GM19455 (cell line): ENCODE data around the gene RTP5.
A peak's percentile ranks its signal among the peaks of the same experiment; 100 is the strongest.

Source experiments
- ATAC-seq: cut with Tn5 transposase; IDR thresholded peaks from one replicate; pipeline ENCODE4 v1.9.1; 2021; ENCODE audit not compliant: unreplicated experiment

Gene RTP5

DNA sequence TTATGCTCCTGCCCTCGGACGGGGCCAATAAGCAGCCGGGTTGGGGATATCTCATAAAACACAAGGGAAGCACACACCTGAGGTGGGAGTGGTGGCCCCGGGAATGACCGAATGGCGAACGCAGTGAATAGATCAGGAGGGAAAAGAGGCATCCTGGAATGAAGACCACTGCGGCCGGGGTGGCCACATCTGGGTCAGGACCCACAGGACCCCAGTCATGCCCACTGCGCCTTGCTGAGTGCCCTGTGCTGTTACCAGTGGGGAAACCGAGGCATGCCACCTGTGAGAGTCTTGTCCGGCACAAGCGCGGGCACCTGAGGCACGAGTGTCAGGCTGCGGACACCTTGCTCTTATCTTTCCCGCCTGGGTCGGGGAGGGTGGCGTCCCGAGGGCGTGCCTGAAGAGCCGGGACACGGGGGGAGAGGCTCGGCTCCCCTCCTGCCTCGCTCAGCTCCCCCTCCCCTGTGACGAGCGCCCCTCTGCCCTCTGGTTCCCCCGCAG is 12.4 kb upstream of the RTP5 start:
- ATAC-seq = no peak

DNA sequence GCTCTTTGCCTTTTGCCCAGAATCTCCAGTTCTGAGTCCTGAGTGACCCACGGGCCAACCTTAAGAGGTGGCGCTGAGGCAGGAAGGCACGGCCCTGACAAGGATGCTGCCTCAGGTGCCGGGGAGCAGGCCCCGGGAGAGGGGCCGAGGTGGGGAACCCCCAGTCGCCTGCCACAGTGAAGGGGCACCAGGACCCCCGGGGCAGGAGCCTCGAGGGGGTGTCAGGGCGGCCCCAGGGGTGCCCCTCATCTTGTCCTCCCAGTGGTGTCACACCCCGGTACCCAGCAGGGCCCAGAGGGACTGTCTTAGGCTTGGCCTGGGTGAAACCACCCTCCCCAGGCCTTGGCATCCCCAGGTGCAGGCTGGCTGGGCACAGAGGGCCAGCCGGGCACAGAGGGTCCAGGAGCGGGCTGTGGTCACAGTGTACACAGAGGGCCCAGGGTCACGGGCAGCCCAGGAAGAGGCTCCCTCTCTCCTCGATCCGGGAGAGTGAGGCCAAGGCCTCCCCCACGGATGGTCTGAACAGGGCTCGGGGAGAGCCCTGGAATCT is 11.9 kb upstream of the RTP5 start:
- no peak for ATAC-seq

DNA sequence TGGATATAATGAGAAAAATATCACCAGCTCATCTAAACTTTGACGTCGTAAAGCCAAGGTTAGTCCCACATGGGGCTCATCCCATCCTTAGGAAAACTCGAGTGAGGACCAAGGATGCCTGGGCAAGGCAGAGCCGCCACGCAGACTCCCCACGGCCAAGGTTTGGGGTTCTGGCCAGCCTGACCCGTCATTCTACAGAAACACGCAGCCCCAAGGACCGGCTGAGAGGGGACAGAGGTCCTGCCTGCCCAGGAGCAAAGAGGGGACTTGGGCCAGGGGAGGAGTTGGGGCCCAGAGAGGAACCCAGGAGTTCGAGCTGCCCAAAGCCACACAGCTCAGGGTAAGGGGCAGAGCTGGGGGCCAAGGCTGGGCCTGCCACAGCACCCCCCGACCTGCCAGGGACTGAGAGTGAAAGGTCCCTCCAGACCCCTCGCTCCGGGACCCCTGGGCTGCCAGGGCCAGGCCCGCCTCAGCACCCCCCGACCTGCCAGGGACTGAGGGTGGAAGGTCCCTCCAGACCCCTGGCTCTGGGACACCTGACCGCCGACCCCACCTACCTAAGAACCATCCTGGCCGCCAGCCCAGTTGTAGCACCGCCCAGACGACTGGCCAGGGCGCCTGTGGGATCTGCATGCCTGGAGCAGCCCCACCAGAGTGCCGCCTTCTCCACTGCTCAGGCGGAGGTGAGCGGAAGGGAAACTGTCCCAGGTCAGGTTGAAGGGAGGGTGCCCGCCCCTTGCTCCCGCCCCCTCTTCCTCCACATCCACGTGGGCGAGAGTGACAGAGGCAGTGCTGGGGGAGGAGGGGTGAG is 11.1 kb upstream of the RTP5 start, which contains the start of gene PDCD1:
TSS of gene PDCD1 (minus strand) at position 689 of the 811 bp plus-strand sequence. CDS start at position 633, 56 bp downstream.
- peak; percentile 31 for ATAC-seq

DNA sequence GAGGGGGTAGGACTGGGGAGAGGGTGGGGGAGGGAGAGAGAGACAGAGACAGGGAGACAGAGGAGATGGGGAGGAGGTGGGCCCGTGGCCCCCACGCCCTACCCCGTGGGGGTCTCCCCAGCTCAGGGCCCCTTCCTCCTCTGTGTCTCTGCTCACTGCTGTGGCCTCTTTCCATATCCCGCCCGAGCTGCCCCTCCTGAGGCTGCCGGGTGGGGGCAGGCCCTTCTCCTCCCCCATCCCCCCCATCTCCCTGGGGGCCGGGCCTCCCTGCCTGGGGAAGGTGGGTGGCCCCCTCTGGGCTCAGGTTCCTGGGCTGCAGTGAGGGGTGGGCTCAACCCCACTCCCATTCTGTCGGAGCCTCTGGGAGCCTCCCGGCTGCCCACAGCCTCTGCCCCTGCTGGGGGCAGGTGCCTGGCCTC is 10.5 kb upstream of the RTP5 start:
- ATAC-seq = peak; percentile 20

DNA sequence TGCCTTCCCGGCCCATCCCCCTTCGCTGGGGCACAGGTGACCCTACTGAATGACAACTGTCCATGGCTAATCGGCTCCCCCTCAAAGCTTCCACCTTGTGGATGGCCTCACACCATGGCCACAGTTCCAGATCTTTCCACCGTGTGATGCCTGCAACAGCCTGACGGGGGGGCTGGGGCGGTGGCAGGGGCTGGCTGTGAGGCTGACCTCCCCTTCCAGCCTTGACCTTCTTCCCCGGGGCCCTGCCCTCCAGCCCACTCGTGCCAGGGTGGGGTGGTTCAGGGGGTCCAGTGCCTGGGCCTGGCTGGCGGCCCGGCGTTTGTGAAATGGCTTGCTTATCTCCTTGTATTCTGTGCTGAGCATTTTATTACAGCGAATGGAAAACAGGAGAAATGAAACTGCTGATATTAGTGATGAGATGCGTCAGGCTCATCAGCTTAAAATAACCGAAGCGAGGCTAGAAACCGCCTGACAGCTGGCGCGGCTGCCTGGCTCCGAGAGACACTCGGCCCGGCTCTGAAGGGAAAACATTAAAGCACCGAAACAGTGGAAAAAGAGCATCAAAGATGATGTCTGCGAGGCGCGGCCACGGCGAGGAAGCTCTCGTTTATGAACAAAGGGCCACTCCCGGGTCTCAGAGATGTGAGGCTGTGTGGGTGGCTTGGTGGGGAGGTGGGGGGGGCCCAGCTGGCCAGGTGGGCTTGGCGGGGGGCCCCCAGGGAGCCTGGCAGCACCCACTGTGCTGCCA is 9.9 kb upstream of the RTP5 start:
- ATAC-seq = peak; percentile 40

DNA sequence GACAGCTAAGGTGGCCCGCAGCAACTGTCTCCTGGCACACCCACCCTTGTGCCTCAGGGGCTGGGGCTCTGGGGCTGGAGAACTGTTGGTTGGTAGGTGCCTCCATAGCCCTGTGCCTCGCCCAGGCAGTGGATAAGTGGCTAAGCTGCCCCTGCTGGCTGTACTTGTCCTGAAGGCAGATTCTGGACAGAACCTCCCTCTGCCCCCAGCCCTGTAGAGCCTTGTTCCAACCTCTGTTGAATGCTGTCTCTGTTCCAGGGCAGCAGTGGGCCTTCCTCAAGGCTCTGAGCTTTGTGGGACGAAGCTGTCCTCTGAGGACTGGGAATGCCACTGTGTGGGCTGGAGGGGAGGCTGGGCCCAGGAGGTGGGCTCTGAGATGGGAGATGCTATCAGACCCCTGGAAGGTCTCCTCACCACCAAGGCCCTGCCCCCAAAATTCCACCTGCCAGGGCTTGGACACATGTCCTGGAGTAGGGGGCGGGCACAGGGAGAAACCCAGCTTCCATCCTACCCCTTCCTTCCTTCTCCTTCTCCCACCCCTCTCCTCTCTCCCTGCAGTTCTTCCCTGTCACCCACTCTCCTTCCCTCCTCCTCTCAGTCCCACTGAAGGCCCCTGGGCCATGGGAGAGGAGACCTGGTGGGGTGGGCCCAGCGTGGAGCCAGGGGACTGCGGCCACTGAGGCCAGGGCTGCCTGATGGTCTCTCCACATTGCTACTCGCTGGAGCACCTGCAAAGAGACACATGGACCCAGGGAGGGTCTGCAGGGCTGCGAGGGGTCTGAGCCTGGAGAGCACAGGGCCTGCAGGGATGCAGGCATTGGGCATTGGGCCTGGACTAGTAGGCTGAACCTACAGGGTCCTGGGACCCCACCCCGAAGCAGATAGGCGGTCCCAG is 9.1 kb upstream of the RTP5 start:
- peak; percentile 1 for ATAC-seq

DNA sequence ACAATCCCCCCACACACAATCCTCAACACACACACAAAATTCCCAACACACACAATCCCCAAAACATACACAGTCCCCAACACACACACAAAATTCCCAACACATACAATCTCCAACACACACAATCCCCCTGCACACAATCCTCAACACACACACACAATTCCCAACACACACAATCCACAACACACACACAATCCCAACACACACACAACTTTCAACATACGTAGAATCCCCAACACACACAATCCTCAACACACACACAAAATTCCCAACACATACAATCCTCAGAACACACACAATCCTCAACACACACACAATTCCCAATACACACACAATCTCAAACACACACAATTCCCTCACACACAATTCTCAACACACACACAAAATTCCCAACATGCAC is 8.3 kb upstream of the RTP5 start:
- ATAC-seq = no peak

DNA sequence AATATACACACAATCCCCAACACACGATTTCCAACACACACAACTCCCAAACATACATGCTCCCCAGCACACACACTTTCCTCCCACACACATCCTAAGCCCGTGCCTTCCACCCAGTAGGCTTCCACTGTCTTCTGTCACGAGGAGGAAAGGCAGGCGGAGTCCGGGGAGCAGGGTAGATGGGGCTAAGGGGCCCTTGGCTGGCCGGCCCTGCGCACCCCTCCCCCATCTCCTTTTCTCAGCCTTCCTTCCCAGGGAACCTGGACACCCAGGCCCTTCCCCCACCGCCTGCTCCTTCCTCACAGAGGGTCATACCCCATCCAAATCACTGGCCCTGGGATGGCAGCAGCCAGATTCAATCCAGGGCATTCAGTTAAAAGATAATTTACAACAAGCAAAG is 7.4 kb upstream of the RTP5 start:
- ATAC-seq = no peak

DNA sequence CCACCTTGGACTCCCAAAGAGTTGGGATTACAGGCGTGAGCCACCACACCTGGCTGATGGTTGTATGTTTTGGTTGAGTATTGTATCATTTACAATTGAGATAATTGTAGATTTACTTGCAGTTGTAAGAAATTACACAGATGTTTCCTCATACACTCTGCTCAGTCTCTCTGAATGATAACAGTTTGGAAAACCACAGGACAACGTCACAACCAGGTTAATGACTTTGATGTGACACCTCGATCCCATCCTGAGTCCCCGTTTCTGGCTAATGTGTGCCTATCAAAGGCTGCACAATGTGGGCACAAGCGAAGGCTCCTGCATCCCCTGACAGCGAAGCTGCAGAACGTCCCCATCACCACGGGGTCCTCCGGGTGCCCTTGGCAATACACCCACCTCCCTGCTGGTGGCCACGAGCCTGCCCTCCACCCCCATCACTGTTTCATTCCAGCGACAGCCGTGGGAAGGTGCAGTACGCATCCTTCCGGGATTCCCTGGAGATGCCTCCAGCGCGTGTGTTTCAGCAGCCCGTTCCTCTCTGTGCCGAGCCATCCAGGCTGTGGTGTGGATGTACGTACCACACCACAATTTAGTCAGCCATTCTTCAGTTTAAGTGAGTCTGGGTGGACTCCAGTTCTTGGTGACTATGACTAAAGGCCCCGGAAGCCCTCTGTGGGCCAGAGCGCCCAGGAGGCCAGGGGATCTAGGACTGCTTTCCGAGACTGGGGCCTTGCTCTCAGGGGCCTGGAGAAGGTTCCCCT is 6.6 kb upstream of the RTP5 start:
- ATAC-seq = no peak

DNA sequence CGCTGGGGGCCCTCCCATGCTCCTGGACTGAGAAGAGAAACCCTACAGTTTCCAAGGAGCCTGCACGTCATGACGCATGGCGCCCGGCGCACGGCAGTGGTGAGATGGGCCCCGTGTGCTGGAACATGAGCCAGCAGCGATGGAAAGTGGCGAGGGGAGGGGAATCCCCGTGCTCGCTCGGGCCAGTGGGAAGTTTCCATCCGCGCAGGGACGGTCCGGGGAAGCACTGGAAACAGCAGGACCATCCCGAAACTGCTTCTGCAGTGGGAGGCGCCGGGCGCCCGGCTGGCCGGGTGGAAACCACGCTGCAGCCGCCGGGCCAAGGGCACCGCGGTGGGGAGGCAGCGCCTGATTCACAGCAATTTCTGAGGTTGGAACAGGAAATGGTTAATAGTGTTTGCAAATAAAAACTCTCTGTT is 6.0 kb upstream of the RTP5 start:
- ATAC-seq = no peak

DNA sequence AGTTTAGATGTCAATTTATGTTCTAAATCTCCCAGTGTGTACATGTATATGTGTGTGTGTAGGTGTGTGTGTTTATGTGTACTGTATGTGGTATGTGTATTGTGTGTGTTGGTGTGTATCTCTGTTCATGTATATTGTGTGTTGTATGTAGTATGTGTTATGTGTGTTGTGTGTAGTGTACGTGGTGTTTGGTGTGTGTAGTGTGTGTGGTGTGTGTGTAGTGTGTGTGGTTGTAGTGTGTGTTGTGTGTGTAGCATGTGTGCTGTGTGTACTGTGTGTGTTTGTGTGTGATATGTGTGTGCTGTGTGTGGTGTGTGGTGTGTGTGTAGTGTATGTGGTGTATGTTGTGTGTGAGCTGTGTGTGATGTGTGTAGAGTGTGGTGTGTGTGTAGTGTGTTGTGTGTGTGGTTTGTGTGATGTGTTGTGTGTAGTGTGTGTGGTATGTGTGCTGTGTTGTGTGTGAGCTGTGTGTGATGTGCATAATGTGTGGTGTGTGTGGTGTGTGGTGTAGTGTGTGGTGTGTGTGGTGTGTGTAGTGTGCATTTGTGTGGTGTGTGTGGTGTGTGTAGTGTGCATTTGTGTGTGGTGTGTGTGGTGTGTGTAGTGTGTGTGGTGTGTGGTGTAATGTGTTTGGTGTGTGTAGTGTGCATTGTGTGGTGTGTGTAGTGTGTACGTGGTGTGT is 5.2 kb upstream of the RTP5 start:
- no peak for ATAC-seq

DNA sequence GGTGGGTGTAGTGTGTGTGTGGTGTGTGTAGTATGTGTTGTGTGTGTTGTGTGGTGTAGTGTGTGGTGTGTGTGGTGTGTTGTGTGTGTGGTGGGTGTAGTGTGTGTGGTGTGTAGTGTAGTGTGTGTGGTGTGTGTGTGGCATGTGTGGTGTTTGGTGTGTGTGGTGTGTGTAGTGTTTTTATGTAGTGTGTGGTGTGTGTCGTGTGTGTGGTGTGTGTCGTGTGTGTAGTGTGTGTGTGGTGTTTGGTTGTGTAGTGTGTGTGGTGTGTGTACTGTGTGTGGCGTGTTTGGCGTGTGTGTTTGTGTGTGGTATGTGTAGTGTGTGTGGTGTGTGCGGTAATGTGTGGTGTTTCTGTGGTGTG is 4.7 kb upstream of the RTP5 start:
- ATAC-seq = no peak

DNA sequence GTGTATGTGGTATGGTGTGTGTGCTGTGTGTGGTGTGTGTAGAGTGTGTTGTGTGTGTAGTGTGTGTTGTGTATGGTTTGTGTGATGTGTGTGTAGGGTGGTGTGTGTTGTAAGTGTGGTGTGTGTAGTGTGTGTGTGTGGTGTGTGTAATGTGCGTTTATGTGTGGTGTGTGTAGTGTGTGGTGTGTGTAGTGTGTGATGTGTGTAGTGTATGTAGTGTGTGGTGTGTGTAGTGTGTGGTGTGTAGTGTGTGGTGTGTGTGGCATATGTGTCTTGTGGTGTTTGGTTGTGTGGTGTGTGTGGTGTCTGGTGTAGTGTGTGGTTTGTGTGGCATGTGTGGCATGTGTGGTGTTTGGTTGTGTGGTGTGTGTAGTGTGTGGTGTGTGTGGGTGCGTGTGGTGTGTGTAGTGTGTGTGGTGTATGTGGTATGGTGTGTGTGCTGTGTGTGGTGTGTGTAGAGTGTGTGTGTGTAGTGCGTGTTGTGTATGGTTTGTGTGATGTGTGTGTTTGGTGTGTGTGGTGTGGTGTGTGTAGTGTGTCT is 4.0 kb upstream of the RTP5 start:
- no peak for ATAC-seq

DNA sequence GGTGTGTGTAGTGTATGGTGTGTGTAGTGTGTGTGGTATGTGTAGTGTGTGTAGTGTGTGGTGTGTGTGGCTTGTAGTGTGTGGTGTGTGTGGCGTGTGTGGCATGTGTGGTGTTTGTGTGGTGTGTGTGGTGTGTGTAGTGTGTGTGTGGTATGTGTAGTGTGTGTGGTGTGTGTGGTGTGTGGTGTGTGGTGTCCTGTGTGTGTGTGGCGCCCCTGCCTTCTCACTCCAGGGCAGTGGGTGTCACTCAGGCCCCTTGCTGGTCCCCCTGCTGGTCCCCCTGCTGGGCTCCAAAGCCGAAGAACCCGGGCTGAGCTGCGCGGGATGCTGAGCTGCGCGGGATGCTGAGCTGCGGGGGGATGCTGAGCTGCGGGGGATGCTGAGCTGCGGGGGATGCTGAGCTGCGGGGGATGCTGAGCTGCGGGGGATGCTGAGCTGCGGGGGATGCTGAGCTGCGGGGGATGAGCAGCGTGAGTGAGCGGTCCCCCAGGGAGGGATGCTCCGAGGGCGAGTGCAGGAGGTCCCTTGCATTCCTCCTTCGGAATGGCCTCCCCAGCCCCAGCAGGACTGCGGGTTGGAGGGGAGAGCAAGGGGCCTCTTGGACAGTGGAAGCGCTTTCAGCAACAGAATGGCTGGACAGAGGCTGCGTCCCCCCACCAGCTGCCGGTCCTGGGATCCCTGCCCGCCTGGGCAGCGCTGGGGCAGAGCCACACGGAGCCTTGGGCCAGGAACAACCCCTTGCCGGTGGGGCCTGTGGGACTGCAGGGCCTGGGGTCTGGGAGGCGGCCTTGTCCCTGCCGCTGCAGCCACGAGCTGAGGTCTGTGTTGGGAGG is 3.4 kb upstream of the RTP5 start:
- no peak for ATAC-seq

DNA sequence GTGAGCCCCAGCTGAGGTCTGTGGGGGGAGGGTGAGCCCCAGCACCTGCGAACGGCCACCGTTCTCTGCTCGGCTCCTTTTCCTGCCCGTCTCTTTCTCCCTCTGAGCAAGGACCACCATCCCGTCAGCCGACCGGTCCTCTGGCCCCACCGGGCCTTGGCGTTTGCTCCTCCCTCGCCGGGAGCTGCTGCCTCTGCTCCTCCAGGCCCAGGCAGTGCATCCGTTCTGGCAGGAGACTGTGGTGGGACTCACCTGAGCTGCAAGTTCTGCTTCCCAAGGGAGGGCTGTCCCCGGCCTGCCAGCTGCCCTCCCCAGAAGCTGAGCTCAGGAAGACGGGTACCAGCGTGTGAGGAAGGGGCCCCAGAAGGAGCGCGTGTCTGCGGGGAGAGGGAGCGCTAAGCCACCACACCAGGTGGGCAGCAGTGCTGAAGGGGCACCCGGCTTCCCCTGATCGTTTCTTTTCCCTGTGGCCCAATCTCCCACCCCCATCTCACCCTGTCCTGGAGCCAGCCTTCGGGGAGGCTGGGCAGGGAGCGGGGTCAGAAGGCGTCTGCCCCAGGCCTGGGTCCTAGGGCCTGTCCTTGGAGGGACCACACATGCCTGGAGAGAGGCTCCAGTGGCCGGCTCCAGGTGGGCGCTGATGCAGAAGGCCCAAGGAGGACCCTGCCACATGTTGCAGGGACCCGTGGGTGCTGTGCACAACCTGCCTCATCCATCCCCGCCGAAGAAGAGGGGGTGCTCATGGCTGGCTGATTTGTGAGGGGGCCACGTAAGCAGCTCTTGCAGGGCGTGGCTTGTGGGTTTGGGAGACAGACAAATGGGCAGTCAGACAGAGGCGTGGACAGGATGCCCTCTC is 2.5 kb upstream of the RTP5 start:
- no peak for ATAC-seq

DNA sequence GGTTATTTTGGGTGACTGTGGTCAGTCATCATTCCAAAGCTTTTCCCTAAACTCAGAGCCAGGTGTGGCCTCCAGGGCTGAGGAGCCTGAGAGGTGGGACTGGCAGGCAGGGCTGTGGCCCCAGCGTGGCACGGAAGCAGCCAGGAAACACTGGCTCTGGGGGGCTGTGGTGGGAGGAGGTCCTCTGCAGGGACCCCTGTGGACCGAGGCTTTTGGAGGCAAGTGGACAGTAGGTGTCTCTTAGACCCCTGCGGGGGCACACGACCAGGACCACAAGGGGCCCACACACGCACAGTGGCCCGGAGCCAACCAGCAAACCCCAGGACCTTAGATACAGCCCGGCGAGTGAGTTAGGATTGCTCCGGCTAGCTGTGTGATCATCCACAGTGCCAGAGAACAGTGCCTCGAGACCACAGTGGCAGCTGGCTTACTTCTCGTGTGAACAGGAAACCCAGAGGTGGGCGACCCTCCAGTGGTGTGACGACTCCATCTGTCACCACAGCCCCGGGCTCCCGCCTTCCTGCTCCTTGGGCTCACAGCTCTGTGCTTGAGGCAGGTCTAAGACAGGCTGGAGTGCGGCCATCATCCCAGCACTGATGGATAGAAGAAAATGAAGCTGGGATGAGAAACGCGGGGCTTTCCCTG is 1.6 kb upstream of the RTP5 start:
- no peak for ATAC-seq

DNA sequence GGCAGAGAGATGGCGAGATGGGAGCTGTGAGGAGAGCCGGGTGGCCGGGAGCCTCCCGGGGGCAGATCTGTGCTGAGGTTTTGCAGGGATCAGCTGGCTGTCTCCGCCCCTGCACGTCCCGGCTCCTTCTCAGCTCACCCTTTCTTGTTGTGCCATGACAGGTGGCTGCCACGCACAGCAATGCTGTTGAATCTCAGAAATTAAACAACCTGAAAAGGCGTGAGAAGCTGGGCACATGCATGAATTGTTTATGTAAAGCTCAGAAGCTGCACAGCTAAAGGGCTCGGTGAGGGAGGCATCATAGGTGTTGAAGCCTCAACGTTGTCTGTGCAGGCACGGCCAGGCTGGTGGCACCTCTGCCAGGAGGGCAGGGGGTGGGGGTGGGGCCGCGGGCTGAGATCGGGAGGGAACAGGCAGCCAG is 858 bp upstream of the RTP5 start:
- ATAC-seq = no peak
